Measurements from ENCODE around the gene CEACAM21.

DNA sequence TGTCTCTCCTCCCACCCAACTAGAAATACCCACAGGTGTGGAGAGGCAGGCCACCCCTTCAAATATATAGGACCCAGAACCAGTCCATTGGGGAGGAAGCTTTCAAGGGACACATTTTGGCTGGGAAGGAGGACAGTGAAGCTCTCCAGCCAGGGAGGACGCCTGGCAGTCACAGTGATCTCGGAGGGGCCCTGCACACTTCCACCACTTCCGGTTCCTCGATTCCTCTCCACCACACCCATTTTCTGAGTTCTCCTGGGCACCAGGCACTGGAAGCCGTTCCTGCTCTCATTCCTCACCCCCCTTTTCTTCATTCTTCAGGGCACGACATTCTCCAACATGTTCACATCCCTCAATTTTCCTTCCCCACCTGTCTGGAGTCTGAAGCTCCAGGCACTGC, 30.4 kb upstream of the CEACAM21 start:
- TF ChIP-seq, protein P1, sequence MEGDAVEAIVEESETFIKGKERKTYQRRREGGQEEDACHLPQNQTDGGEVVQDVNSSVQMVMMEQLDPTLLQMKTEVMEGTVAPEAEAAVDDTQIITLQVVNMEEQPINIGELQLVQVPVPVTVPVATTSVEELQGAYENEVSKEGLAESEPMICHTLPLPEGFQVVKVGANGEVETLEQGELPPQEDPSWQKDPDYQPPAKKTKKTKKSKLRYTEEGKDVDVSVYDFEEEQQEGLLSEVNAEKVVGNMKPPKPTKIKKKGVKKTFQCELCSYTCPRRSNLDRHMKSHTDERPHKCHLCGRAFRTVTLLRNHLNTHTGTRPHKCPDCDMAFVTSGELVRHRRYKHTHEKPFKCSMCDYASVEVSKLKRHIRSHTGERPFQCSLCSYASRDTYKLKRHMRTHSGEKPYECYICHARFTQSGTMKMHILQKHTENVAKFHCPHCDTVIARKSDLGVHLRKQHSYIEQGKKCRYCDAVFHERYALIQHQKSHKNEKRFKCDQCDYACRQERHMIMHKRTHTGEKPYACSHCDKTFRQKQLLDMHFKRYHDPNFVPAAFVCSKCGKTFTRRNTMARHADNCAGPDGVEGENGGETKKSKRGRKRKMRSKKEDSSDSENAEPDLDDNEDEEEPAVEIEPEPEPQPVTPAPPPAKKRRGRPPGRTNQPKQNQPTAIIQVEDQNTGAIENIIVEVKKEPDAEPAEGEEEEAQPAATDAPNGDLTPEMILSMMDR (IDR thresholded peaks at IDR 0.05), result no peak
- TF ChIP-seq POLR2A (IDR thresholded peaks at IDR 0.05), result no peak

All from testis (tissue), 2 donors.